ENCODE results near the gene ZNF892. TPM values are rescaled to one million over a fixed set of nuclear protein-coding genes. Genes with fewer than 3 reads are reported as not detected.

The ZNF892 gene
- total RNA-seq, 2 donors from 2014 or later: 7.6 to 22.9 TPM

DNA sequence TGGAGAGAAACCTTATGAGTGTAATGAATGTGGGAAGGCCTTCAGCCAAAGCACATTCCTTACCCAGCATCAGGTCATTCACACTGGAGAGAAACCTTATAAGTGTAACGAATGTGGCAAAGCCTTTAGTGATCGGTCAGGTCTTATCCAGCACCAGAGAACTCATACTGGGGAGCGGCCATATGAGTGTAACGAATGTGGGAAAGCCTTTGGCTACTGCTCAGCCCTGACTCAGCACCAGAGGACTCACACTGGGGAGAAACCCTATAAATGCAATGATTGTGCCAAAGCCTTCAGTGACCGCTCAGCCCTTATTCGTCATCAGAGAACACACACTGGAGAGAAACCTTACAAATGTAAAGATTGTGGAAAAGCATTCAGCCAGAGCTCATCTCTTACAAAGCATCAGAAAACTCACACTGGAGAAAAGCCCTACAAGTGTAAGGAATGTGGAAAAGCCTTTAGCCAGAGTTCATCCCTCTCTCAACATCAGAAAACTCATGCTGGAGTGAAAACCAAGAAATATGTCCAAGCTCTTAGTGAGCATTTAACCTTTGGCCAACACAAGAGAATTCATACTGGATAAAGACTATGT lies 7.8 kb downstream of the ZNF892 start:
- Histone ChIP-seq H3K27me3 (replicated peaks; ENCODE audit: insufficient read depth) (no peaks in the 10 kb centered on the region), H3K36me3 (peaks cover 82% of the 10 kb centered on the region)

DNA sequence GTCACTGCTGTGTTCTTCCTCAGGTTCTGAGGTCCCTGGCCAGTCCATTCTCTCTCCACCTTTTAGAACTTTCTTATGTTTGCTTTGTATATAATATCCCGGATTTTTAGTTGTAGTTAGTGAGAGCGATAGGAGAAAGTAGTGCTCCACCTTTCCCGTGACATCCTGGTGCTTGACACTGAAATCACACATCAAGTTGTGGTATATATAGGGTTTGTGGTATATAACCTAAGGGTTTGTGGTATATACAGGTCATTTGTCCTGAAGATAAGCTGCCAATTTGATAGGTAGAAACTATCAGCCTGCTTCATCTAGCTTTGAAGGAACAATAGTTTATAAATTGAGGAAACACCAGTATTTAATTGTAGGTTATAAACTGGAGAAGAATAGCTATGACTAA lies 13.1 kb downstream of the ZNF892 start:
- peaks cover 35% of the 10 kb centered on the region for H3K36me3 ChIP-seq
- H3K27ac ChIP-seq: no peak overlapping the region
- H3K9me3 ChIP-seq: peaks cover 84% of the 10 kb centered on the region
- H3K4me1 ChIP-seq (ENCODE audit: control insufficient read depth in 1 of 2, low read depth in 2 of 2): no peaks in the 10 kb centered on the region
- ATAC-seq (ENCODE audit: insufficient number of reproducible peaks, low FRiP score, low read depth): no peak
- TF ChIP-seq, protein P1, sequence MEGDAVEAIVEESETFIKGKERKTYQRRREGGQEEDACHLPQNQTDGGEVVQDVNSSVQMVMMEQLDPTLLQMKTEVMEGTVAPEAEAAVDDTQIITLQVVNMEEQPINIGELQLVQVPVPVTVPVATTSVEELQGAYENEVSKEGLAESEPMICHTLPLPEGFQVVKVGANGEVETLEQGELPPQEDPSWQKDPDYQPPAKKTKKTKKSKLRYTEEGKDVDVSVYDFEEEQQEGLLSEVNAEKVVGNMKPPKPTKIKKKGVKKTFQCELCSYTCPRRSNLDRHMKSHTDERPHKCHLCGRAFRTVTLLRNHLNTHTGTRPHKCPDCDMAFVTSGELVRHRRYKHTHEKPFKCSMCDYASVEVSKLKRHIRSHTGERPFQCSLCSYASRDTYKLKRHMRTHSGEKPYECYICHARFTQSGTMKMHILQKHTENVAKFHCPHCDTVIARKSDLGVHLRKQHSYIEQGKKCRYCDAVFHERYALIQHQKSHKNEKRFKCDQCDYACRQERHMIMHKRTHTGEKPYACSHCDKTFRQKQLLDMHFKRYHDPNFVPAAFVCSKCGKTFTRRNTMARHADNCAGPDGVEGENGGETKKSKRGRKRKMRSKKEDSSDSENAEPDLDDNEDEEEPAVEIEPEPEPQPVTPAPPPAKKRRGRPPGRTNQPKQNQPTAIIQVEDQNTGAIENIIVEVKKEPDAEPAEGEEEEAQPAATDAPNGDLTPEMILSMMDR (IDR thresholded peaks at IDR 0.05): no peak
- H3K27me3 ChIP-seq (replicated peaks; ENCODE audit: insufficient read depth): no peaks in the 10 kb centered on the region
- DNase-seq (ENCODE audit: low spot score): no peak
- no peak overlapping the region for H3K4me3 ChIP-seq

More for the DNA sequence above, 7.8 kb downstream of the ZNF892 start:
- Histone ChIP-seq H3K4me1 (ENCODE audit: control insufficient read depth in 1 of 2, low read depth in 2 of 2) (no peaks in the 10 kb centered on the region), H3K9me3 (peaks cover 87% of the 10 kb centered on the region), H3K4me3 (no peak overlapping the region), H3K27ac (no peak overlapping the region)
- TF ChIP-seq, protein P1 (IDR thresholded peaks at IDR 0.05): no peak
- DNase-seq (ENCODE audit: low spot score): no peak
- ATAC-seq (ENCODE audit: insufficient number of reproducible peaks, low FRiP score, low read depth): no peak

DNA sequence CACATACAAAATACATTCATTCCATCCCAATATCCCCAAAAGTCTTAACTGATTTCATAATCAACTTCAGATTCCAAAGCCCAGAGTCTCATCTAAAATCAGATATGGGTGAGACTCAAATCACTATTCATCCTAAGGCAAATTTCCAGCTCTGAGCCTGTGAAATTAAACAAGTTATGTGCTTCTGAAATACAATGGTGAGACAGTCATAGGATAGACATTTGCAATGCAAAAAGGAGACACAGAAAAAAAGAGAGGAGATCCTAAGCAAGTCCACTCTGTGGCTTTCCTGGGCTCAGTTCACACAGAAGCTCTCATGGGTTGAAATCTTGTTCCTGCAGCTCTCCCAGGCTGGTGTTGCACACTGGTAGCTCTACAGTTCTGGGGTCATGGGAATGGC lies 18.3 kb downstream of the ZNF892 start:
- no peak for ATAC-seq (ENCODE audit: insufficient number of reproducible peaks, low FRiP score, low read depth)
- no peak overlapping the region for H3K4me3 ChIP-seq
- peaks cover 38% of the 10 kb centered on the region for H3K9me3 ChIP-seq
- no peaks in the 10 kb centered on the region for H3K36me3 ChIP-seq
- no peaks in the 10 kb centered on the region for H3K27me3 ChIP-seq (replicated peaks; ENCODE audit: insufficient read depth)
- H3K27ac ChIP-seq: no peak overlapping the region
- H3K4me1 ChIP-seq (ENCODE audit: control insufficient read depth in 1 of 2, low read depth in 2 of 2): no peaks in the 10 kb centered on the region
- DNase-seq (ENCODE audit: low spot score): no peak
- TF ChIP-seq, protein P1 (IDR thresholded peaks at IDR 0.05): no peak

DNA sequence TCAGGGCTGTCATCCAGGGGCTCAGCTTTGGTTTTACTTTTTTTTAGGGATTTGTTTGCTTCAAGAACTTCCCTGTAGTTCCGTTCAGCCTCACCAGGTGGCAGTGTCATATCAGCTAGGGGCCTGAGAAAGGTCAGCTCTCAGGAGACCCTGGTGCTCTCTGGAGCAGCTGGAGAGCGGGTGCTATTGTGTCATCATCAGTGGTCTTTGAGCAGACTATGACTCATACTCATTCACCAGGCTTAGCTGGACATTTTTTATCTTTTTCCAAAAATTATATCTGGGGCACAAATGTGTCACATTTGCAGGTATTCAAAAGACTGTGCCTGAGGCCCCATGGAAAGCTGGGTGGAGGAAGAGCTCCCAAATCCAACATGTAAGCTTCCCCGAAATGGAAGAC lies 24.4 kb downstream of the ZNF892 start:
- Histone ChIP-seq H3K4me3 (no peak overlapping the region), H3K27me3 (replicated peaks; ENCODE audit: insufficient read depth) (no peaks in the 10 kb centered on the region), H3K9me3 (peaks cover 22% of the 10 kb centered on the region), H3K4me1 (ENCODE audit: control insufficient read depth in 1 of 2, low read depth in 2 of 2) (no peaks in the 10 kb centered on the region), H3K27ac (no peak overlapping the region), H3K36me3 (no peaks in the 10 kb centered on the region)
- TF ChIP-seq, protein P1 (IDR thresholded peaks at IDR 0.05): no peak
- DNase-seq (ENCODE audit: low spot score): no peak
- ATAC-seq (ENCODE audit: insufficient number of reproducible peaks, low FRiP score, low read depth): no peak

DNA sequence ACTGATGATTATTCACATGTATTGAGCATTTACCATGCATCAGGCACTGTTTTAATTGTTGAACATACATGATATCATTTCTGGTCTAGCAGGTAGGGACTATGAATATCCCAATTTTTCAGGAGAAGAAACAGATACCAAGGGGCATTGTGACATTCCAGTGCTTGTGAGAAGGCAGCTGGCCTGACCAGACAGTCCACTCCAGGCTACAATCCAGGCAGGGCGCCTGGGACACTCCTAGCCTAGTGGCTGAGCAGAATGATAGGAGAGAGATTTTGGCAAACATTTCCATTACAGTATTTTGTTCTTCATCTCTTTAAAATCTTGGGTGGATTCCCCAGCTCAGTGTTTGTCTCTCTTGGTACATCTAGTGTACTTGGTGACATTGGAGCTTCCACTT lies 24.9 kb downstream of the ZNF892 start:
- DNase-seq (ENCODE audit: low spot score): no peak
- TF ChIP-seq, protein P1 (IDR thresholded peaks at IDR 0.05): no peak
- no peaks in the 10 kb centered on the region for H3K27me3 ChIP-seq (replicated peaks; ENCODE audit: insufficient read depth)
- H3K27ac ChIP-seq: no peak overlapping the region
- H3K4me1 ChIP-seq (ENCODE audit: control insufficient read depth in 1 of 2, low read depth in 2 of 2): no peaks in the 10 kb centered on the region
- ATAC-seq (ENCODE audit: insufficient number of reproducible peaks, low FRiP score, low read depth): no peak
- no peak overlapping the region for H3K4me3 ChIP-seq
- peaks cover 22% of the 10 kb centered on the region for H3K9me3 ChIP-seq
- H3K36me3 ChIP-seq: no peaks in the 10 kb centered on the region
